ENCODE measurements around the gene CD101. TPM values are rescaled to one million over a fixed set of nuclear protein-coding genes. Genes with fewer than 3 reads are reported as not detected.
"Not testable (repeated sequence)": the region's sequence is repeated elsewhere in the genome, so short reads cannot be mapped to it uniquely, and the experiment has no call there.

CD101 gene
- total and polyA plus RNA-seq, 7 donors: 0.03 to 1.0 (median 0.29) TPM; not detected in 1

DNA sequence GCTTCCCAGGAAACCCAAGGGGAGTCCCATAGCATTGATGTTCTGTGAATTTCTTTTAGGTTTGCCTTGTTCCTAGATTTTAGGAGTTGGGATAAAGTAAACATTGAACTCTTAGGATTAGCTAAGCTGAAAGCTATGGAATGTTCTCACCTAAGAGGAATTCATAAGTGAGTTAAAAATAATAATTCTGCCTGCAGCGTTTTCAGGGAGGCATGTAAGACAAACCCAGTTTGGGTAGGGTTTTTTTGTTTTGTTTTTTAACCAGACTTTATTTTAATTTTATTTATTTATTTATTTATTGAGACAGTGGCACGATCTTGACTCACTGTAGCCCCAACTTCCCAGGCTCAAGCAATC, 28.9 kb upstream of the CD101 start:
- H3K4me3 ChIP-seq: no peak overlapping the region
- TF ChIP-seq, protein P1, sequence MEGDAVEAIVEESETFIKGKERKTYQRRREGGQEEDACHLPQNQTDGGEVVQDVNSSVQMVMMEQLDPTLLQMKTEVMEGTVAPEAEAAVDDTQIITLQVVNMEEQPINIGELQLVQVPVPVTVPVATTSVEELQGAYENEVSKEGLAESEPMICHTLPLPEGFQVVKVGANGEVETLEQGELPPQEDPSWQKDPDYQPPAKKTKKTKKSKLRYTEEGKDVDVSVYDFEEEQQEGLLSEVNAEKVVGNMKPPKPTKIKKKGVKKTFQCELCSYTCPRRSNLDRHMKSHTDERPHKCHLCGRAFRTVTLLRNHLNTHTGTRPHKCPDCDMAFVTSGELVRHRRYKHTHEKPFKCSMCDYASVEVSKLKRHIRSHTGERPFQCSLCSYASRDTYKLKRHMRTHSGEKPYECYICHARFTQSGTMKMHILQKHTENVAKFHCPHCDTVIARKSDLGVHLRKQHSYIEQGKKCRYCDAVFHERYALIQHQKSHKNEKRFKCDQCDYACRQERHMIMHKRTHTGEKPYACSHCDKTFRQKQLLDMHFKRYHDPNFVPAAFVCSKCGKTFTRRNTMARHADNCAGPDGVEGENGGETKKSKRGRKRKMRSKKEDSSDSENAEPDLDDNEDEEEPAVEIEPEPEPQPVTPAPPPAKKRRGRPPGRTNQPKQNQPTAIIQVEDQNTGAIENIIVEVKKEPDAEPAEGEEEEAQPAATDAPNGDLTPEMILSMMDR (IDR thresholded peaks at IDR 0.05): no peak
- intact Hi-C loops (cut with DNase I): no loop called here
- 68 to 77% (median 71%) methylated on average over 2 of the region's 2 CpGs for WGBS, 3 donors
- no peak overlapping the region for H3K27ac ChIP-seq
- no peaks in the 10 kb centered on the region for H3K9me3 ChIP-seq
- H3K4me1 ChIP-seq: no peaks in the 10 kb centered on the region
- DNase-seq: no peak
- H3K36me3 ChIP-seq (ENCODE audit: insufficient read depth in 1 of 2, low read depth in 1 of 2): no peaks in the 10 kb centered on the region
- ATAC-seq: no peak
- H3K27me3 ChIP-seq (ENCODE audit: insufficient read depth in 3 of 3, low read length in 2 of 3): no peaks in the 10 kb centered on the region

DNA sequence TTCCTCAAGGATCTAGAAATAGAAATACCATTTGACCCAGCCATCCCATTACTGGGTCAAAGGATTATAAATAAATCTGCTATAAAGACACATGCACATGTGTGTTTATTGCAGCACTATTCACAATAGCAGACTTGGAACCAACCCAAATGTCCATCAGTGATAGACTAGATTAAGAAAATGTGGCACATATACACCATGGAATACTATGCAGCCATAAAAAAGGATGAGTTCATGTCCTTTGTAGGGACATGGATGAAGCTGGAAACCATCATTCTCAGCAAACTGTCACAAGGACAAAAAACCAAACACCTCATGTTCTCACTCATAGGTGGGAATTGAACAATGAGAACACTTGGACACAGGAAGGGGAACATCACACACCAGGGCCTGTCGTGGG, 21.3 kb upstream of the CD101 start:
- H3K36me3 ChIP-seq (ENCODE audit: insufficient read depth in 1 of 2, low read depth in 1 of 2); DNase-seq; intact Hi-C loops (cut with DNase I); H3K4me1 ChIP-seq; H3K4me3 ChIP-seq; H3K9me3 ChIP-seq; ATAC-seq; H3K27me3 ChIP-seq (ENCODE audit: insufficient read depth in 3 of 3, low read length in 2 of 3); H3K27ac ChIP-seq: not testable (repeated sequence)
- 93 to 100% (median 96%) methylated on average over 1 of the region's 1 CpG for WGBS, 3 donors

DNA sequence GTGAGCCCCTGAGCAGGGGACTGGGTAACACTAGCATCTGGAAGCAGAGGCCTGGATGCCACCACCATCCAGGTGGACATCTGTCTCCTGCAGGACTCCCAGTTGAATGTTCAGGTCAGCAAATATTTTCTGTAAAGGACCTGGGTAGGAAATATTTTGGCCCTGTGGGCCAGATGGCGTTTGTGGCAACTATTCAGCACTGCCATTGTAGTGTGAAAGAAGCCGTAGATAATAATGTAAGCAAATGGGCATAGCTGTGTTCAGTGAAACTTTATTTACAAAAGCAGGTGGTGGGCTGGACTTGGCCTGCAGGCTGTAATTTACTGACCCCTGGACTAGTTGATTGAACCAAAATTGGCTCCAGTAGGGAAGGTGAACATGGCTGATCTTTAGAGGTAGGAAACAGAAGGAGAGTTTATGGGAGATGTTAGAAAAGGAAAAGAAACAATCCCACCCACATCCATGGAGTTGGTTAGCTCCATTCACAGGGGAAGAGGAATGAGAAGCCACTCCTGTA, 20.0 kb upstream of the CD101 start:
- no peaks in the 10 kb centered on the region for H3K9me3 ChIP-seq
- H3K27me3 ChIP-seq (ENCODE audit: insufficient read depth in 3 of 3, low read length in 2 of 3): no peaks in the 10 kb centered on the region
- TF ChIP-seq, protein P1 (IDR thresholded peaks at IDR 0.05): no peak
- no peak overlapping the region for H3K4me3 ChIP-seq
- DNase-seq (no peak), ATAC-seq (no peak)
- no peak overlapping the region for H3K27ac ChIP-seq
- WGBS, 3 donors: 79 to 84% (median 81%) methylated on average over 2 of the region's 2 CpGs
- no peaks in the 10 kb centered on the region for H3K4me1 ChIP-seq
- no peaks in the 10 kb centered on the region for H3K36me3 ChIP-seq (ENCODE audit: insufficient read depth in 1 of 2, low read depth in 1 of 2)
- intact Hi-C loops (cut with DNase I): no loop called here

DNA sequence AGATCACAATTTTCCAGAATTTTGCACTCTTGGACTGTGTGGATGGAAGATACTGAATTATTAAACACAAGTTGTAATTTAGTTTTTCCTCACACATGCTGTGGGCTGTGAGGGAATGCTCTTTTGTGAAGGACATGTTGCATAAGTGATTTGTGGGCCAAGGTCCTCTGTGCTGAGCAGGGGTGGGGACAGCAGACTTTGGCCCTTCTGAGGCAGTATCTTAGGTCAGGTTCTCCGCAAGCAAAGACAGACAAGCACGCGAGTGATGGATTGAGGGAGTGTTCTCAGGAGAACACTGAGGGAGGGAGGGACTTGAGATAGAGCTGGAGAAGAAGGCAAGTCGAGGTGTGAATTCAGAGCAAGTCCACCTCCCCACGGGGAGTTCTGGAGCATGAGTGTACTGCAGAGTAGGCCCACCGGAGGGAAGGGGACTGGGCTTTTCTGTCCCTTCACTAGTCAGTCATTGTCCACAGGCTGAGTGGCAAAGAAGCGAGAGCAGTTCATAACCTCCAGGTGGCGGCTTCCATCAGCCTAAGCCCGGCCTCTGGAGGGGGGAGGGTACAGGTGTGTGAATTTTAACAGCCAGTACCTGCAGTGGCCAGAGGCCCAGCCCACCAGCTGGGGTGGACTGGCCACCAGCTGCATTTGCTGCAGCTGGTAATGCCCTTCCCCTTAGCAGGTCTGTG, 19.1 kb upstream of the CD101 start:
- ATAC-seq: no peak
- H3K4me3 ChIP-seq: no peak overlapping the region
- H3K27me3 ChIP-seq (ENCODE audit: insufficient read depth in 3 of 3, low read length in 2 of 3): no peaks in the 10 kb centered on the region
- no peaks in the 10 kb centered on the region for H3K9me3 ChIP-seq
- WGBS, 3 donors: 80 to 87% (median 81%) methylated on average over 9 of the region's 9 CpGs
- H3K27ac ChIP-seq: no peak overlapping the region
- H3K36me3 ChIP-seq (ENCODE audit: insufficient read depth in 1 of 2, low read depth in 1 of 2): no peaks in the 10 kb centered on the region
- H3K4me1 ChIP-seq: no peaks in the 10 kb centered on the region
- TF ChIP-seq, protein P1 (IDR thresholded peaks at IDR 0.05): no peak
- intact Hi-C loops (cut with DNase I): no loop called here
- no peak for DNase-seq

DNA sequence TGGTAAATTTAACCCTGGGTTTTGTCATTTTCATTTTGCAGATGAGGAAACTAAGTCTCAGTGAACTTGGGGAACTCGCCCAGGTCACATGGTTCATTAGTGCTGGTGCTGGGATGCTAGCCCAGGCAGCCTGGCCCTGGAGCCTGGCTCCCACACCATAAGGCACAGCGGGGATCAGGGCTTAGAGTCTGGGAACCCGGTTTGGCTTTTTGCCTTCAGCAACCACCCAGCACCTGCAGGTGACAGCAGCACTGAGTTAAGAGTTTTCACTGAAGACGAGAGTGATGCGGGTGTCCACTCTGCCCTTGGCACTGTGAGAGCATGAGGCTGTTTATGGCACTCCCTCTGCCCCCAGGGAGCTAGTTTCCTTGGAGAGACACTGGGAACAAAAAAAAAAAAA, 18.4 kb upstream of the CD101 start:
- H3K27me3 ChIP-seq (ENCODE audit: insufficient read depth in 3 of 3, low read length in 2 of 3): no peaks in the 10 kb centered on the region
- no peak overlapping the region for H3K4me3 ChIP-seq
- intact Hi-C loops (cut with DNase I): no loop called here
- no peaks in the 10 kb centered on the region for H3K36me3 ChIP-seq (ENCODE audit: insufficient read depth in 1 of 2, low read depth in 1 of 2)
- ATAC-seq (no peak), DNase-seq (no peak)
- no peaks in the 10 kb centered on the region for H3K9me3 ChIP-seq
- H3K4me1 ChIP-seq: no peaks in the 10 kb centered on the region
- WGBS, 3 donors: 24 to 57% (median 41%) methylated on average over 5 of the region's 5 CpGs
- TF ChIP-seq, protein P1 (IDR thresholded peaks at IDR 0.05): no peak
- no peak overlapping the region for H3K27ac ChIP-seq

All from psoas muscle (tissue), 8 donors.